ENCODE data around the gene ELAPOR1. TPM values are rescaled to one million over a fixed set of nuclear protein-coding genes. Genes with fewer than 3 reads are reported as not detected.

Gene ELAPOR1
- total and polyA plus RNA-seq, 9 of the 15 experiments (the other 6 are each of a cell fraction or from before 2014, with no cell fraction given): 0.07 to 1.2 (median 0.18) TPM

- no peak for TF ChIP-seq CBX5 (IDR thresholded peaks at IDR 0.05; ENCODE audit: borderline replicate concordance, low read depth)
- TF ChIP-seq SETDB1 (IDR thresholded peaks at IDR 0.05; ENCODE audit: low read length): no peak
- TF ChIP-seq, protein P1, sequence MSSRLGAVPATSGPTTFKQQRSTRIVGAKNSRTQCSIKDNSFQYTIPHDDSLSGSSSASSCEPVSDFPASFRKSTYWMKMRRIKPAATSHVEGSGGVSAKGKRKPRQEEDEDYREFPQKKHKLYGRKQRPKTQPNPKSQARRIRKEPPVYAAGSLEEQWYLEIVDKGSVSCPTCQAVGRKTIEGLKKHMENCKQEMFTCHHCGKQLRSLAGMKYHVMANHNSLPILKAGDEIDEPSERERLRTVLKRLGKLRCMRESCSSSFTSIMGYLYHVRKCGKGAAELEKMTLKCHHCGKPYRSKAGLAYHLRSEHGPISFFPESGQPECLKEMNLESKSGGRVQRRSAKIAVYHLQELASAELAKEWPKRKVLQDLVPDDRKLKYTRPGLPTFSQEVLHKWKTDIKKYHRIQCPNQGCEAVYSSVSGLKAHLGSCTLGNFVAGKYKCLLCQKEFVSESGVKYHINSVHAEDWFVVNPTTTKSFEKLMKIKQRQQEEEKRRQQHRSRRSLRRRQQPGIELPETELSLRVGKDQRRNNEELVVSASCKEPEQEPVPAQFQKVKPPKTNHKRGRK (tag; IDR thresholded peaks at IDR 0.05): no peak
- TF ChIP-seq KAT2B (IDR thresholded peaks at IDR 0.05; ENCODE audit: low read depth, low read length): no peak
- TF ChIP-seq, protein P2, sequence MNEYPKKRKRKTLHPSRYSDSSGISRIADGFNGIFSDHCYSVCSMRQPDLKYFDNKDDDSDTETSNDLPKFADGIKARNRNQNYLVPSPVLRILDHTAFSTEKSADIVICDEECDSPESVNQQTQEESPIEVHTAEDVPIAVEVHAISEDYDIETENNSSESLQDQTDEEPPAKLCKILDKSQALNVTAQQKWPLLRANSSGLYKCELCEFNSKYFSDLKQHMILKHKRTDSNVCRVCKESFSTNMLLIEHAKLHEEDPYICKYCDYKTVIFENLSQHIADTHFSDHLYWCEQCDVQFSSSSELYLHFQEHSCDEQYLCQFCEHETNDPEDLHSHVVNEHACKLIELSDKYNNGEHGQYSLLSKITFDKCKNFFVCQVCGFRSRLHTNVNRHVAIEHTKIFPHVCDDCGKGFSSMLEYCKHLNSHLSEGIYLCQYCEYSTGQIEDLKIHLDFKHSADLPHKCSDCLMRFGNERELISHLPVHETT (CRISPR knock-in tag; conservative IDR thresholded peaks at IDR 0.05 in 1 of 2, IDR thresholded peaks at IDR 0.05 in 1 of 2): no peak
- no peak for TF ChIP-seq NR1H2 (CRISPR knock-in tag; IDR thresholded peaks at IDR 0.05)
- no peak for TF ChIP-seq HDAC8 (tag; IDR thresholded peaks at IDR 0.05)
- TF ChIP-seq ZNF780A (CRISPR knock-in tag; IDR thresholded peaks at IDR 0.05): no peak
- no peak for TF ChIP-seq ZNF217 (CRISPR knock-in tag; IDR thresholded peaks at IDR 0.05)
- no peak for TF ChIP-seq KDM2B (CRISPR knock-in tag; IDR thresholded peaks at IDR 0.05)
- no peak for TF ChIP-seq CBX1 (IDR thresholded peaks at IDR 0.05; ENCODE audit: low read depth)
- no peak for TF ChIP-seq ZSCAN29 (IDR thresholded peaks at IDR 0.05)
Observed at GRCh38 chr1:109136766-109137165, 22.9 kb downstream of the ELAPOR1 start (continued).

All from K562 (cell line).